Measurements from ENCODE around the gene ZNF490. TPM values are rescaled to one million over a fixed set of nuclear protein-coding genes. Genes with fewer than 3 reads are reported as not detected.

The ZNF490 gene
- total and polyA plus RNA-seq, 2 experiments from 2014 or later: 2.3 to 7.8 TPM

GRCh38 chr19:12642506-12642905 is 31.9 kb upstream of the ZNF490 start:
- DNase-seq (ENCODE audit: low spot score): no peak
- no peak overlapping the region for H3K27ac ChIP-seq
- no peaks in the 10 kb centered on the region for H3K4me1 ChIP-seq (ENCODE audit: insufficient read depth)
- no peak overlapping the region for H2AFZ ChIP-seq
- no peak overlapping the region for H3K4me3 ChIP-seq
- H3K79me2 ChIP-seq: no peaks in the 10 kb centered on the region
- H3K27me3 ChIP-seq: no peaks in the 10 kb centered on the region
- no peak overlapping the region for H3K4me2 ChIP-seq
- H3K9me2 ChIP-seq (replicated peaks; ENCODE audit: insufficient read depth): no peaks in the 10 kb centered on the region
- 94% methylated on average over 26 of the region's 26 CpGs for WGBS (ENCODE audit: low lambda C conversion rate, missing lambda C conversion rate)
- TF ChIP-seq EZH2 (IDR thresholded peaks at IDR 0.05; ENCODE audit: borderline replicate concordance) (no peak), EZH2phosphoT487 (IDR thresholded peaks at IDR 0.05; ENCODE audit: low read depth, severe bottlenecking, unreplicated experiment) (no peak), CTCF (IDR thresholded peaks at IDR 0.05; ENCODE audit: poor library complexity) (no peak)
- no peaks in the 10 kb centered on the region for H4K20me1 ChIP-seq (ENCODE audit: insufficient read depth, poor library complexity, severe bottlenecking)
- H3K9me3 ChIP-seq (ENCODE audit: low read depth): no peaks in the 10 kb centered on the region
- no peaks in the 10 kb centered on the region for H3K36me3 ChIP-seq (replicated peaks; ENCODE audit: insufficient read depth, low read depth)

- Histone ChIP-seq H3K9me3 (ENCODE audit: low read depth) (no peaks in the 10 kb centered on the region), H2AFZ (no peak overlapping the region), H3K27ac (no peak overlapping the region), H3K27me3 (no peaks in the 10 kb centered on the region), H3K4me1 (ENCODE audit: insufficient read depth) (no peaks in the 10 kb centered on the region), H3K4me3 (no peak overlapping the region), H3K9me2 (replicated peaks; ENCODE audit: insufficient read depth) (no peaks in the 10 kb centered on the region), H3K36me3 (replicated peaks; ENCODE audit: insufficient read depth, low read depth) (no peaks in the 10 kb centered on the region), H3K4me2 (no peak overlapping the region), H3K79me2 (no peaks in the 10 kb centered on the region), H4K20me1 (ENCODE audit: insufficient read depth, poor library complexity, severe bottlenecking) (no peaks in the 10 kb centered on the region)
- TF ChIP-seq CTCF (IDR thresholded peaks at IDR 0.05; ENCODE audit: poor library complexity) (no peak), EZH2phosphoT487 (IDR thresholded peaks at IDR 0.05; ENCODE audit: low read depth, severe bottlenecking, unreplicated experiment) (no peak), EZH2 (IDR thresholded peaks at IDR 0.05; ENCODE audit: borderline replicate concordance) (no peak)
- 85% methylated on average over 13 of the region's 13 CpGs for WGBS (ENCODE audit: low lambda C conversion rate, missing lambda C conversion rate)
- no peak for DNase-seq (ENCODE audit: low spot score)
Measured at GRCh38 chr19:12641456-12641855, 30.8 kb upstream of the ZNF490 start.

GRCh38 chr19:12639901-12640613 is 29.4 kb upstream of the ZNF490 start:
- no peaks in the 10 kb centered on the region for H3K27me3 ChIP-seq
- no peaks in the 10 kb centered on the region for H3K9me2 ChIP-seq (replicated peaks; ENCODE audit: insufficient read depth)
- no peaks in the 10 kb centered on the region for H4K20me1 ChIP-seq (ENCODE audit: insufficient read depth, poor library complexity, severe bottlenecking)
- DNase-seq (ENCODE audit: low spot score): peak; percentile 87
- no peaks in the 10 kb centered on the region for H3K79me2 ChIP-seq
- 16% methylated on average over 39 of the region's 39 CpGs for WGBS (ENCODE audit: low lambda C conversion rate, missing lambda C conversion rate)
- H3K4me2 ChIP-seq: peak overlapping the region; percentile 77
- no peaks in the 10 kb centered on the region for H3K9me3 ChIP-seq (ENCODE audit: low read depth)
- no peaks in the 10 kb centered on the region for H3K4me1 ChIP-seq (ENCODE audit: insufficient read depth)
- H2AFZ ChIP-seq: peak overlapping the region; percentile 84
- H3K4me3 ChIP-seq: no peak overlapping the region
- no peaks in the 10 kb centered on the region for H3K36me3 ChIP-seq (replicated peaks; ENCODE audit: insufficient read depth, low read depth)
- H3K27ac ChIP-seq: no peak overlapping the region
- TF ChIP-seq EZH2 (IDR thresholded peaks at IDR 0.05; ENCODE audit: borderline replicate concordance) (no peak), EZH2phosphoT487 (IDR thresholded peaks at IDR 0.05; ENCODE audit: low read depth, severe bottlenecking, unreplicated experiment) (no peak), CTCF (IDR thresholded peaks at IDR 0.05; ENCODE audit: poor library complexity) (peak; percentile 81)

Measured in hepatocyte (in vitro differentiated cells).